Measurements from ENCODE around the gene COL18A1. TPM values are rescaled to one million over a fixed set of nuclear protein-coding genes. Genes with fewer than 3 reads are reported as not detected.

COL18A1 gene
- total and polyA plus RNA-seq, 9 of the 15 experiments (the other 6 are each of a cell fraction or from before 2014, with no cell fraction given), result 0.14 to 16.4 (median 2.0) TPM

- 74% methylated on average over 15 of the region's 17 CpGs for WGBS (ENCODE audit: insufficient coverage, low coverage, missing lambda C conversion rate)
- CTCF ChIA-PET (ENCODE audit: low intra/inter-chr PET ratio), result interaction anchor here (0.5 kb wide), 1 partner anchor 47 kb away, joined by 3 read pairs; no protein-coding TSS in a partner anchor
- Histone ChIP-seq H3K27ac (ENCODE audit: extremely low read depth, low read depth, low read length) (no peak overlapping the region), H3K27me3 (ENCODE audit: control insufficient read depth in 2 of 2, insufficient read depth in 2 of 2, low read length in 2 of 2) (no peaks in the 10 kb centered on the region; a peak in 1 of 5 replicates), H3K36me3 (ENCODE audit: control insufficient read depth, insufficient read depth, low read length) (no peaks in the 10 kb centered on the region), H3K9ac (ENCODE audit: insufficient read depth in 1 of 2, low read depth in 2 of 2, low read length in 2 of 2) (peak overlapping the region in 1 of 2 experiments; percentile 45; a peak in 2 of 4 replicates), H4K20me1 (replicated peaks; ENCODE audit: control insufficient read depth, insufficient read depth, low read length) (0 out of 2 replicates have a peak, but pooled peaks cover 5% of the 10 kb centered on the region), H3K9me1 (ENCODE audit: control insufficient read depth, insufficient read depth, low read length) (peaks cover 5% of the 10 kb centered on the region), H3K9me3 (replicated peaks; ENCODE audit: control insufficient read depth, insufficient read depth, low read depth, low read length) (0 out of 2 replicates have a peak, but pooled peaks cover 2% of the 10 kb centered on the region), H2AFZ (ENCODE audit: low read depth, low read length) (no peak overlapping the region), H3K4me1 (replicated peaks in 1 of 2; ENCODE audit: control insufficient read depth in 2 of 2, insufficient read depth in 2 of 2, low read length in 2 of 2) (peaks cover 30 to 85% of the 10 kb centered on the region in 2 experiments), H3K79me2 (ENCODE audit: control insufficient read depth, insufficient read depth, low read length) (peaks cover 30% of the 10 kb centered on the region; the same call in 2 of the 3 replicates), H3K4me2 (ENCODE audit: insufficient read depth, low read length) (peak overlapping the region; percentile 67; the same call in 1 of the 2 replicates), H3K4me3 (no peak overlapping the region)
- DNase-seq (ENCODE audit: extremely low read depth in 1 of 4, low spot score in 3 of 4) (peak in 1 of 4 experiments; percentile 38), FAIRE-seq (peak; percentile 46), ATAC-seq (no peak)
- in situ Hi-C loops (cut with MboI) (no loop called here), intact Hi-C loops (cut with micrococcal nuclease) (no loop called here)
- POLR2A ChIA-PET, result interaction anchor here (0.6 to 1.3 kb wide), 9 partner anchors 8 to 557 kb away, joined by 3 to 6 read pairs (median 3); no protein-coding TSS in a partner anchor
- BruUV-seq (replicated peaks), result TSS peak; percentile 73
- no peak for TF ChIP-seq HMG20B (CRISPR knock-in tag; IDR thresholded peaks at IDR 0.05)
- no peak for TF ChIP-seq ZZZ3 (IDR thresholded peaks at IDR 0.05)
- no peak for TF ChIP-seq XRCC3 (IDR thresholded peaks at IDR 0.05)
- no peak for TF ChIP-seq MGA (IDR thresholded peaks at IDR 0.05)
- 0 out of 4 replicates have a peak, but pooled peaks of 1 of the 2 experiments have one; percentile 8 for TF ChIP-seq RAD21 (CRISPR knock-in tag; conservative IDR thresholded peaks at IDR 0.05 in 1 of 2, IDR thresholded peaks at IDR 0.05 in 1 of 2)
- TF ChIP-seq ZNF354B (CRISPR knock-in tag; IDR thresholded peaks at IDR 0.05), result no peak
- no peak for TF ChIP-seq GMEB1 (CRISPR knock-in tag; IDR thresholded peaks at IDR 0.05)
- no peak for TF ChIP-seq DPF2 (IDR thresholded peaks at IDR 0.05)
These were observed 2.0 kb downstream of the COL18A1 start for GRCh38 chr21:45406801-45407628.
